OCI-LY1 (cell line): Measurements from ENCODE around the gene PDGFRB.

Experiments
- H2AFZ ChIP-seq: fragments of 200-600 bp; sonication (generic), shearing (Covaris generic); 2 replicates; pipeline ENCODE4 v1.6.0; 2014; ENCODE audit warnings: antibody characterized with exemption, mild to moderate bottlenecking, low read length
- H3F3A ChIP-seq: fragments of 200-600 bp; sonication (generic), shearing (Covaris generic); 2 replicates; pipeline ENCODE4 v1.6.0; 2014; ENCODE audit warnings: mild to moderate bottlenecking, antibody characterized with exemption, low read length, moderate library complexity; ENCODE audit not compliant: insufficient read depth
- H3K27ac ChIP-seq: fragments of 200-600 bp; sonication (generic); 2 replicates; pipeline ENCODE4 v1.5.1; 2014; ENCODE audit warnings: low read length, mixed run types, mild to moderate bottlenecking, low read depth; ENCODE audit not compliant: poor library complexity, severe bottlenecking
- H3K27me3 ChIP-seq: fragments of 200-600 bp; sonication (generic); 2 replicates; pipeline ENCODE4 v1.6.0; 2014; ENCODE audit warnings: antibody characterized with exemption, mild to moderate bottlenecking, low read length, moderate library complexity; ENCODE audit not compliant: insufficient read depth
- H3K36me3 ChIP-seq: fragments of 200-600 bp; sonication (generic); 2 replicates; pipeline ENCODE4 v1.6.1; 2014; ENCODE audit warnings: mild to moderate bottlenecking, antibody characterized with exemption, low read length, moderate library complexity, mixed read lengths; ENCODE audit not compliant: insufficient read depth
- H3K4me1 ChIP-seq: fragments of 200-600 bp; sonication (generic); 2 replicates; pipeline ENCODE4 v1.5.1; 2014; ENCODE audit warnings: mild to moderate bottlenecking, low read length, moderate library complexity; ENCODE audit not compliant: insufficient read depth, severe bottlenecking
- H3K4me2 ChIP-seq: fragments of 200-600 bp; sonication (generic), shearing (Covaris generic); 2 replicates; pipeline ENCODE4 v1.6.1; 2014; ENCODE audit warnings: low read length
- H3K4me3 ChIP-seq: fragments of 200-600 bp; sonication (generic); 2 replicates; pipeline ENCODE4 v1.5.1; 2014; ENCODE audit warnings: low read length, low read depth, mild to moderate bottlenecking, mixed read lengths; ENCODE audit not compliant: poor library complexity, severe bottlenecking
- H3K79me2 ChIP-seq: fragments of 200-600 bp; shearing (Covaris generic); 2 replicates; pipeline ENCODE4 v1.6.1; 2016; ENCODE audit warnings: mixed run types, low read length, mixed read lengths; ENCODE audit not compliant: insufficient read depth
- H3K9ac ChIP-seq: fragments of 200-600 bp; sonication (generic), shearing (Covaris generic); 2 replicates; pipeline ENCODE4 v1.6.1; 2014; ENCODE audit warnings: mild to moderate bottlenecking, low read length, mixed read lengths
- H3K9me2 ChIP-seq: fragments of 200-600 bp; sonication (generic), shearing (Covaris generic); 2 replicates; pipeline ENCODE4 v1.6.1; 2014; ENCODE audit warnings: low read depth, mild to moderate bottlenecking, low read length, mixed read lengths
- H3K9me3 ChIP-seq: fragments of 200-600 bp; shearing (Covaris generic); 2 replicates; pipeline ENCODE4 v1.6.1; 2014; ENCODE audit warnings: low read length, mixed read lengths
- H4K20me1 ChIP-seq: fragments of 200-600 bp; sonication (generic), shearing (Covaris generic); 2 replicates; pipeline ENCODE4 v1.6.0; 2016; ENCODE audit warnings: mild to moderate bottlenecking, low read length; ENCODE audit not compliant: insufficient read depth
- EZH2 ChIP-seq: fragments of 200-600 bp; sonication (generic), shearing (Covaris generic); IDR thresholded peaks from 2 replicates; pipeline ENCODE4 v1.8.0; 2017; ENCODE audit warnings: borderline replicate concordance, mixed run types, mild to moderate bottlenecking, antibody characterized with exemption, low read length, moderate library complexity, mixed read lengths
- TF ChIP-seq, protein P1 (sequence below): fragments of 200-600 bp; sonication (generic), shearing (Covaris generic); IDR thresholded peaks from 2 replicates; pipeline ENCODE4 v1.5.1; 2017; ENCODE audit warnings: mild to moderate bottlenecking, antibody characterized with exemption, low read length, moderate library complexity, mixed read lengths

PDGFRB gene

DNA sequence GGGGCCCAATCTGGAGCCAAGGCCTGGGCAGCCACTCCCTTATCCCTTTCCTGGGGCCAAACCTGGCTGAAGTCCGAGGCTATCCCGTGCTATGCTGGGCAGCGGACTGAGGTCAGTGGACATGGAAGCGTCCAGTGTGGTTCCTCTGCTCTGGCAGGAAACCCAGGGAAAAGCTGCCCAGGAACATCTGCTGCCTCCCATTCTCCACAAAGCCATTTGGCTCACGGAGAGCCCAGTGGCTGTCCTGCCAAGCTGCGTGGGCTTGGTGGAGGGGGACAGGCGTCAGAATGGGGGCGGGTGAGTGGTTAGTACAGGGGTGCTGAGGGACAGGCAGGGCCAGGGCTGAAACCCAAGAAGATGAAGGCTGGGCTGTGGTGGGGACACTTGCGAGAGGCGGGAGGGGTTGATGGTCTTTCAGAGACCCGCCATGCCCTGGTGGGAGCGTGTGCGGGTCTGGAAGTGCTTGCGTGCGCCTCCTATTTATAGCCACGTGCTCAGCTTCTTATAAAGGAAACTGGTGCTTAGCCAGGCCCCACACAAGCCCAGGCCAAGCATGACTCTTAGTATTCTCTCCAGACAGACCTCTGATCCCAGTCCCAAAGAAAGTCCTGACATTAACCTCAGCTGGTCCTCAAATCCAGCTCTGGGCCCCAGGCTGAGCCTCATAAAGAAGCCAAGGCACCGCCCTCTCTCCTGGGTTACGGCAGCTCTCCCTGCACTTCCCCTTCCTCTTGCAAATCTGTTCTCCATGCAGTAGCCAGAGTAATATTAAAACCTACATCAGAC lies 24.8 kb upstream of the PDGFRB start:
- no peaks in the 10 kb centered on the region for H3K4me1 ChIP-seq
- no peaks in the 10 kb centered on the region for H4K20me1 ChIP-seq
- H3K9ac ChIP-seq, result no peak overlapping the region
- no peak overlapping the region for H2AFZ ChIP-seq
- H3K27ac ChIP-seq, result no peak overlapping the region
- no peaks in the 10 kb centered on the region for H3K36me3 ChIP-seq
- H3K27me3 ChIP-seq, result 0 out of 2 replicates have a peak, but pooled peaks cover 4% of the 10 kb centered on the region
- H3K4me2 ChIP-seq, result no peak overlapping the region
- no peaks in the 10 kb centered on the region for H3K9me2 ChIP-seq
- no peak overlapping the region for H3K4me3 ChIP-seq
- H3F3A ChIP-seq, result no peaks in the 10 kb centered on the region
- H3K9me3 ChIP-seq, result no peaks in the 10 kb centered on the region
- no peaks in the 10 kb centered on the region for H3K79me2 ChIP-seq
- TF ChIP-seq EZH2, result no peak
- TF ChIP-seq, protein P1, sequence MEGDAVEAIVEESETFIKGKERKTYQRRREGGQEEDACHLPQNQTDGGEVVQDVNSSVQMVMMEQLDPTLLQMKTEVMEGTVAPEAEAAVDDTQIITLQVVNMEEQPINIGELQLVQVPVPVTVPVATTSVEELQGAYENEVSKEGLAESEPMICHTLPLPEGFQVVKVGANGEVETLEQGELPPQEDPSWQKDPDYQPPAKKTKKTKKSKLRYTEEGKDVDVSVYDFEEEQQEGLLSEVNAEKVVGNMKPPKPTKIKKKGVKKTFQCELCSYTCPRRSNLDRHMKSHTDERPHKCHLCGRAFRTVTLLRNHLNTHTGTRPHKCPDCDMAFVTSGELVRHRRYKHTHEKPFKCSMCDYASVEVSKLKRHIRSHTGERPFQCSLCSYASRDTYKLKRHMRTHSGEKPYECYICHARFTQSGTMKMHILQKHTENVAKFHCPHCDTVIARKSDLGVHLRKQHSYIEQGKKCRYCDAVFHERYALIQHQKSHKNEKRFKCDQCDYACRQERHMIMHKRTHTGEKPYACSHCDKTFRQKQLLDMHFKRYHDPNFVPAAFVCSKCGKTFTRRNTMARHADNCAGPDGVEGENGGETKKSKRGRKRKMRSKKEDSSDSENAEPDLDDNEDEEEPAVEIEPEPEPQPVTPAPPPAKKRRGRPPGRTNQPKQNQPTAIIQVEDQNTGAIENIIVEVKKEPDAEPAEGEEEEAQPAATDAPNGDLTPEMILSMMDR, result no peak

DNA sequence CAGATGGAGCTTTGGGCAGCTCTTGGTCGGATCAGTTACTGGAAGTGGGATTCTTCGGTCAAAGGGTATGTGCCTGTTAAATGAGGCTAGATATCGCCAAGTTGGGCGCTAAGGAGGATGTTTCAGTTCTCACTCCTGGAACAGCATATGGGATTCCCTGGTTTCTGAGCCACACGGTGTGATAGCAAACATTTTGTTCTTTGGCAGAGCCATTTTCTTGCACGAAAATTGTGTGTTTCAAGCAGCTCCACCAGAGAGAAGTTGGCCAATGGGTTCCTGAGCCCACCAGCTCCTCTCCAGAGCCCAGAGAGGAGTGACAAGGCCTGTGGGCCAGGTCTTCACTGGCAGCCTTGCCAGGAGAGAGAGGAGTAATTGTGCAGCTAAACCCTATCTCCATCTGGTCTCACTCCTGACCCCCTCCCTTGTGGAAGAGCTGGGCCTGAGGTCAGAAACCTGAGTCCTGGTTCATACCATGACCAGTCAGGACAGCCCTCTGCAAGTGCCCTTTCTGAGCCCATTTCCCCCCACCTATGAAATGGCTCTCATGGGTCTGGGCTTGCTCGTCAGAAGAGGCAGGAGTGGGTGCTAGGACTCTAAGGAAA lies 23.5 kb upstream of the PDGFRB start:
- H3K27ac ChIP-seq, result no peak overlapping the region
- H3K4me3 ChIP-seq, result no peak overlapping the region
- H3K9ac ChIP-seq, result no peak overlapping the region
- no peaks in the 10 kb centered on the region for H3K79me2 ChIP-seq
- no peaks in the 10 kb centered on the region for H3K36me3 ChIP-seq
- no peaks in the 10 kb centered on the region for H3K9me2 ChIP-seq
- 0 out of 2 replicates have a peak, but pooled peaks cover 4% of the 10 kb centered on the region for H3K27me3 ChIP-seq
- no peaks in the 10 kb centered on the region for H3K9me3 ChIP-seq
- H4K20me1 ChIP-seq, result no peaks in the 10 kb centered on the region
- H3K4me1 ChIP-seq, result no peaks in the 10 kb centered on the region
- no peaks in the 10 kb centered on the region for H3F3A ChIP-seq
- H3K4me2 ChIP-seq, result no peak overlapping the region
- no peak overlapping the region for H2AFZ ChIP-seq
- TF ChIP-seq EZH2, result no peak
- TF ChIP-seq, protein P1, result no peak

DNA sequence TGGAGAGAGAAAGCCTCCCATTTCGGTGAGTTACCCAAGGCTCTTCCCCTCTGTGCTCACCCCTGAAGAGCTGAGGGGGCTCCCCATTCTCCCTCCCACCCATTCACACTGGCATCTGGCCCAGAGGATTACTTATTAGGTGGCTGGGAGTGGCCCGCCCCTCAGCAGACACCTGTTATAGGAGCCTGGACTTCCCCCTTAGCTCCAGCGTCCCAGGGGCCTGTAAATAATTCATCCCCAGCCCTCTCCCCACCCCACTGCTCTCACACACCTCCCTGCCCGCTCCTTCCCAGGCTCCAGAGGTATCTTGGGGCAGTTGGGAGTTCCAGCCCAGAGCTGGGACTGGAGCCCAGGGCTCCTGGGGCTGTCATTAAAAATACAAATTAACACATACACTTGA lies 22.6 kb upstream of the PDGFRB start:
- Histone ChIP-seq H3K27me3 (0 out of 2 replicates have a peak, but pooled peaks cover 4% of the 10 kb centered on the region), H3F3A (no peaks in the 10 kb centered on the region), H3K4me2 (no peak overlapping the region), H3K9ac (no peak overlapping the region), H3K4me3 (no peak overlapping the region), H3K36me3 (no peaks in the 10 kb centered on the region), H3K4me1 (no peaks in the 10 kb centered on the region), H3K9me3 (no peaks in the 10 kb centered on the region), H3K27ac (no peak overlapping the region), H3K79me2 (no peaks in the 10 kb centered on the region), H3K9me2 (no peaks in the 10 kb centered on the region), H4K20me1 (no peaks in the 10 kb centered on the region), H2AFZ (no peak overlapping the region)
- TF ChIP-seq, protein P1, result no peak
- no peak for TF ChIP-seq EZH2
